Gastrocnemius medialis (tissue), 4 donors: ENCODE results near the gene RIBC1. TPM values are rescaled to one million over a fixed set of nuclear protein-coding genes. Genes with fewer than 3 reads are reported as not detected.
A peak's percentile ranks its signal among the peaks of the same experiment; 100 is the strongest.

Experiments used
- ATAC-seq, 2 donors: fragments of 150-250 bp; one replicate each; pipeline ENCODE4 v1.9.1; 2016
- DNase-seq, 2 donors: peaks; one replicate each; pipeline ENCODE4 v3.0.0-alpha.2; 2019
- H3K27ac ChIP-seq, 4 donors: fragments of 200-600 bp; sonication (generic); 1 replicate in 1 of 4; 2 replicates in 3 of 4; pipeline ENCODE4 v1.5.1; 2016 to 2018; ENCODE audit warnings: mild to moderate bottlenecking in 2 of 4, moderate library complexity in 1 of 4
- H3K27me3 ChIP-seq, 3 donors: fragments of 200-600 bp; sonication (generic) in 2 of 3; 1 replicate in 1 of 3; 2 replicates in 2 of 3; pipeline versions ENCODE4 v1.5.1 to v1.6.0; 2016 to 2019; ENCODE audit warnings: mild to moderate bottlenecking in 1 of 3, moderate library complexity in 1 of 3
- H3K36me3 ChIP-seq, 2 donors: fragments of 200-600 bp; sonication (generic) in 1 of 2; one replicate each; pipeline ENCODE4 v1.5.1; 2017 to 2018
- H3K4me1 ChIP-seq, 2 donors: fragments of 200-600 bp; sonication (generic) in 1 of 2; one replicate each; pipeline ENCODE4 v1.5.1; 2016 to 2017; ENCODE audit warnings: mild to moderate bottlenecking in 2 of 2
- H3K4me3 ChIP-seq, 4 donors: fragments of 200-600 bp; sonication (generic) in 3 of 4; 1 replicate in 1 of 4; 2 replicates in 3 of 4; pipeline ENCODE4 v1.5.1; 2016 to 2019; ENCODE audit warnings: mild to moderate bottlenecking in 2 of 4
- H3K9me3 ChIP-seq, 3 donors: fragments of 200-600 bp; sonication (generic) in 2 of 3; 1 replicate in 1 of 3; 2 replicates in 2 of 3; pipeline ENCODE4 v1.5.1; 2016 to 2019
- POLR2A ChIP-seq, 2 donors: fragments of 450-650 bp; IDR thresholded peaks; one replicate each; pipeline ENCODE4 v1.6.1; 2017; ENCODE audit warnings: antibody characterized with exemption in 2 of 2, mild to moderate bottlenecking in 2 of 2, moderate library complexity in 2 of 2
- in situ Hi-C, 4 donors: fragments of 200-750 bp; cut with MboI; loops; one replicate each; pipeline versions ENCODE4 v1.15.0 to v1.8.0; 2017; ENCODE audit warnings: low sequenced_read_pairs in 4 of 4
- intact Hi-C: fragments of 100-400 bp; cut with DNase I; formaldehyde crosslinking; loops from one replicate; pipeline ENCODE4 v1.15.1; 2023; ENCODE audit warnings: low total_unique reads
- total RNA-seq, 4 donors: library from RNA; depleted of rRNA; stranded (reverse); fragments of >200 nt; gene quantifications; one replicate each; pipeline versions ENCODE4 v1.1.0 to v1.2.3, GENCODE V29; 2016
- TF ChIP-seq, protein P1 (sequence below), 5 experiments: fragments of 450-650 bp in 3 of 5; fragments of 200-600 bp in 2 of 5; sonication (generic) in 2 of 5; IDR thresholded peaks in 4 of 5; conservative IDR thresholded peaks in 1 of 5; 1 replicate in 4 of 5; 2 replicates in 1 of 5; pipeline ENCODE4 v1.5.1; 2016 to 2019; ENCODE audit warnings: antibody characterized with exemption in 5 of 5, mild to moderate bottlenecking in 3 of 5, moderate library complexity in 3 of 5

RIBC1 gene
- total RNA-seq, 4 donors from 2014 or later = 0.52 to 1.1 TPM; not detected in 2

DNA sequence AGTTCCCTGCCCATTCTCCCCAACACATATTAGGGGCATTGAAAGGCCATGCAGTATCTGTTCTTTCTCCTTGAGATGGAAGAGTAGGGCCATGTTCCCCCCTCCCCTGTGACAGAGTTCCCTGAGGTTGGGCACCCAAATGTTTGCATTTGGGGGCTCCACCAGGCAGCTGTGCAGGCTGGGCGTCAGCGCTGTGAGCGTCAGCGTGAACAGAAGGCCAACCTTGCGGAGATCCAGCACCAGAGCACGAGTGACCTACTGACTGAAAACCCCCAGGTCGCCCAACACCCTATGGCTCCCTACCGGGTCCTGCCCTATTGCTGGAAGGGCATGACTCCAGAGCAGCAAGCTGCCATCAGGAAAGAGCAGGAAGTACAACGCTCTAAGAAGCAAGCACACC, 7.6 kb downstream of the RIBC1 start:
- intact Hi-C loops = no loop called here
- H3K4me1 ChIP-seq = peaks cover 4 to 5% of the 10 kb centered on the region in 2 donors
- in situ Hi-C loops = loop anchor here in 2 of 4 donors (25.0 kb wide), 1 partner anchor 118 kb away; no protein-coding TSS in a partner anchor
- ATAC-seq = no peak
- H3K36me3 ChIP-seq = peaks cover 0 to 7% of the 10 kb centered on the region in 2 donors
- DNase-seq = no peak
- H3K9me3 ChIP-seq = no peaks in the 10 kb centered on the region
- no peaks in the 10 kb centered on the region for H3K27me3 ChIP-seq
- no peak overlapping the region for H3K27ac ChIP-seq
- no peak for TF ChIP-seq POLR2A (IDR thresholded peaks at IDR 0.05)
- TF ChIP-seq, protein P1, sequence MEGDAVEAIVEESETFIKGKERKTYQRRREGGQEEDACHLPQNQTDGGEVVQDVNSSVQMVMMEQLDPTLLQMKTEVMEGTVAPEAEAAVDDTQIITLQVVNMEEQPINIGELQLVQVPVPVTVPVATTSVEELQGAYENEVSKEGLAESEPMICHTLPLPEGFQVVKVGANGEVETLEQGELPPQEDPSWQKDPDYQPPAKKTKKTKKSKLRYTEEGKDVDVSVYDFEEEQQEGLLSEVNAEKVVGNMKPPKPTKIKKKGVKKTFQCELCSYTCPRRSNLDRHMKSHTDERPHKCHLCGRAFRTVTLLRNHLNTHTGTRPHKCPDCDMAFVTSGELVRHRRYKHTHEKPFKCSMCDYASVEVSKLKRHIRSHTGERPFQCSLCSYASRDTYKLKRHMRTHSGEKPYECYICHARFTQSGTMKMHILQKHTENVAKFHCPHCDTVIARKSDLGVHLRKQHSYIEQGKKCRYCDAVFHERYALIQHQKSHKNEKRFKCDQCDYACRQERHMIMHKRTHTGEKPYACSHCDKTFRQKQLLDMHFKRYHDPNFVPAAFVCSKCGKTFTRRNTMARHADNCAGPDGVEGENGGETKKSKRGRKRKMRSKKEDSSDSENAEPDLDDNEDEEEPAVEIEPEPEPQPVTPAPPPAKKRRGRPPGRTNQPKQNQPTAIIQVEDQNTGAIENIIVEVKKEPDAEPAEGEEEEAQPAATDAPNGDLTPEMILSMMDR (IDR thresholded peaks at IDR 0.05 in 4 of 5, conservative IDR thresholded peaks at IDR 0.05 in 1 of 5) = no peak
- H3K4me3 ChIP-seq = no peak overlapping the region

DNA sequence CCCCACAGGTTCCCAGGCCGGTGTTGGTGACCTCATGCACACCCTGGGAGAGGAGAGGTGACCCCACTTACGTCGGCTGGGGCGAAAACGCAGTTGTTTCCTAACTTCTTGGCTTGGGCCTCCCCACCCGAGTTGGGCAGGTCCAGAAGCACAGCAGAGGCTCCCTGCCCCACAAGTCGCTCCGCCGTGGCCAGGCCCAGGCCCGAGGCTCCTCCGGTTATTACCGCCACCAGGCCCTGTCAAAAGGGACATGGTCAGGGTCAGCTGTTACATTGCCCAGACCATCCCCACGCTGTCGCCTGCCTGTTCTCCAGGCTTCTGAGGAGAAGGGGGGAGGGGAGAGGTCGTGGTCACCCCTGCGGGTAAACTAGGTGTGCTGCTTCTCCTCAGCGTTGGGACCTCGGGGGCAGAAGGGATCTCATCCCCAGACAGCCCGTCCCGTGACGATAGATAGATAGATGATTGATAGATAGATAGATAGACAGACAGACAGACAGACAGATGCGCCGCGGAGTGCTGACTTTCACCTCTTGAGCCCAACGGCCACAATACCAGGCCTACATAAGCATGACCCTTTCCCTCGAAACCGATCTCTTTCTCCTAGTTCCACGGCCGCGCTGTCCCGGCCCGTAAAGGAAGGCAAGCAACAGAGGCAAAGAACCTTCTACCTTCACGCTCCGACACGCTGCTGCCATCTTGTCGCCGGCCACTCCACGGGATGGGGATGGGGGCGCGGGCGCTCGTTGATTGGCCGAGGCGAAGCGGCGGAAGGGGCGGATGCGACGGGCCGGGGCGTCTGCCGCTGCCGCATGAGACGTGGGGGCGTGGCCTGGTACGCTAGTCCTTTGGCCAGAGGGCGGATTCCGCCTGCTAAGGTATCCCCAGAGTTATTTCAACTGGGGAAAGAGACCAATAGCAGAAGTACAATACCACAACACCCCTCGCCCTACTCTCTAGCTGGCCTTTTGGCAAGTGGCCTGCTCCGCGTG, 11.3 kb downstream of the RIBC1 start, which contains the start of gene HSD17B10:
HSD17B10 (minus strand) TSS at position 720 of the 989 bp plus-strand sequence; CDS start at position 695, 25 bp downstream.
- peak within 1 kb of the TSS; percentile 63 to 71 (median 69) for H3K4me3 ChIP-seq
- peaks cover 0 to 7% of the 10 kb centered on the region in 2 donors for H3K36me3 ChIP-seq
- H3K4me1 ChIP-seq = peaks cover 5 to 9% of the 10 kb centered on the region in 2 donors
- H3K9me3 ChIP-seq = no peaks in the 10 kb centered on the region
- peak within 1 kb of the TSS; percentile 78 to 90 (median 86) for H3K27ac ChIP-seq
- intact Hi-C loops (loop anchor here (1.0 kb wide), 1 partner anchor 12 kb away; the partner anchor contains the start of genes RIBC1 and SMC1A), in situ Hi-C loops (loop anchor here in 2 of 4 donors (25.0 kb wide), 1 partner anchor 122 kb away; no protein-coding TSS in a partner anchor)
- H3K27me3 ChIP-seq = no peaks in the 10 kb centered on the region
- ATAC-seq = peak; percentile 87 to 93
- TF ChIP-seq, protein P1 (IDR thresholded peaks at IDR 0.05 in 4 of 5, conservative IDR thresholded peaks at IDR 0.05 in 1 of 5) = no peak
- TF ChIP-seq POLR2A (IDR thresholded peaks at IDR 0.05) = peak; percentile 58 to 83
- DNase-seq = peak; percentile 78 to 87

DNA sequence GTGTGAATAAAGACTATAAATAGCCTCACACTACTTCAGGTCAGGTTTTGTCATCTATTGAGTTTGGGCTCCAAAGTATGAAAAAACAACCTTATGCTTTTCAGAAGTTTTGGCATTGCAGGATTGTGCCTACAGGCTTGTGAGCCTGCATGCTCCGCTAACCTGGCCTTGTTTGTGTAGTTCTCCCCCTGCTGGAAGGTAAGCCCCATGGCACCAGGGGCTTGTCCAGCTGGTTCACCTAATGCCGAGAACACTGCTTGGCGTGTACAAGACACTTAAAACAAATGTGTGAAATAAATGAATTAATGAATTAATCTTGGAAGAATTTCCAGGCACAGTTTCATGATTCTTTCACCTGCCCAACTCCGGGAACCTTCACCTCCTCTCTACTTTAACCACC, 13.3 kb downstream of the RIBC1 start:
- intact Hi-C loops (loop anchor here (2.0 to 5.0 kb wide), 2 partner anchors 123 to 364 kb away; no protein-coding TSS in a partner anchor), in situ Hi-C loops (loop anchor here in 3 of 4 donors (5.0 to 25.0 kb wide), 2 partner anchors 124 kb away; no protein-coding TSS in a partner anchor)
- ATAC-seq (peak; percentile 39 to 40), DNase-seq (peak in 1 of 2 donors; percentile 53)
- H3K4me1 ChIP-seq = peaks cover 5 to 9% of the 10 kb centered on the region in 2 donors
- no peak overlapping the region for H3K27ac ChIP-seq
- H3K27me3 ChIP-seq = peaks cover 0 to 4% (median 0%) of the 10 kb centered on the region in 3 donors
- H3K9me3 ChIP-seq = no peaks in the 10 kb centered on the region
- TF ChIP-seq, protein P1 (IDR thresholded peaks at IDR 0.05 in 4 of 5, conservative IDR thresholded peaks at IDR 0.05 in 1 of 5) = peak; percentile 6 to 83 (median 69)
- TF ChIP-seq POLR2A (IDR thresholded peaks at IDR 0.05) = no peak
- H3K36me3 ChIP-seq = peaks cover 0 to 3% of the 10 kb centered on the region in 2 donors
- no peak overlapping the region for H3K4me3 ChIP-seq

DNA sequence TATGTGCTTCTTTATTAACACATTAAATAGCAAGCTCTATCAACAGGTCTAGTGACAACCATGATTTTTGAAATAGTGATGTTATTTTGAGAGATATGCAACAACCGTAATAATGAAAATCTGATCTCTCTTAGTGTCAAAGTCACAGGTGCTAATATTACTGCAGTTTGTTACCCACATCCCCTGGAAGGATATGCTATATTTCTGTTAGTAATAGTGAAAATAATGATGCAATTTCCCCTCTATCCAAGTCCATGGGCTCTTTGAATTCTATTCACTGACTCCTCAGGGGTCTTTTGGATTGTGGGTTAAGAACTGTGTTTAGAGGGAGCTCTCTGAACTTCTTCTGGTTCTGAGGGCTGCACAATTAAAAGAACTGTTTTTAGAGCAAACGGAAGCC, 14.5 kb downstream of the RIBC1 start:
- in situ Hi-C loops = loop anchor here in 3 of 4 donors (5.0 to 25.0 kb wide), 2 partner anchors 125 kb away; no protein-coding TSS in a partner anchor
- no peak for DNase-seq
- peaks cover 0 to 12% (median 4%) of the 10 kb centered on the region in 3 donors for H3K27me3 ChIP-seq
- H3K4me1 ChIP-seq = peaks cover 5 to 9% of the 10 kb centered on the region in 2 donors
- intact Hi-C loops = loop anchor here (2.0 to 5.0 kb wide), 2 partner anchors 124 to 365 kb away; no protein-coding TSS in a partner anchor
- no peak overlapping the region for H3K27ac ChIP-seq
- H3K4me3 ChIP-seq = no peak overlapping the region
- no peaks in the 10 kb centered on the region for H3K36me3 ChIP-seq
- no peaks in the 10 kb centered on the region for H3K9me3 ChIP-seq
- TF ChIP-seq, protein P1 (IDR thresholded peaks at IDR 0.05 in 4 of 5, conservative IDR thresholded peaks at IDR 0.05 in 1 of 5) = no peak
- no peak for TF ChIP-seq POLR2A (IDR thresholded peaks at IDR 0.05)
- no peak for ATAC-seq
